ENCODE results near the gene PLCL2.

DNA sequence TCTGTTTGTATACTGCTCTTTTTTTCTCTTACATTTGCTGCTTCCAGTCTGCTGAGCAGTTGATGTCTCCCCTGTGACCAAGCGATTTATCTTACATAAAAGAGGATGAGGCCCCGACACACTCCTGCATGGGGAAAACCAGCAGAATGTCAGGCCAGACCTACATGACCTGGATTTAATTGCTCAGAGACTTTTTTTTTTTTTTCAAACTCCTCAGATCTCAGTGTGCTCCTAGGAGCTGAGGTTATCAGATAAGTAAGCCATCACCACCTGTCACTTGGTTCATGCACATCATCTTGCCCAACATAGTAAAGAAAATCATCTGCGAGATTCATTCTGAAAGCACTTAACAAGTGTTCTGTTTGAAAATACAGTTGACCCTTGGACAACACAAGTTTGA is 163.1 kb downstream of the PLCL2 start:
- TF ChIP-seq, protein P1, sequence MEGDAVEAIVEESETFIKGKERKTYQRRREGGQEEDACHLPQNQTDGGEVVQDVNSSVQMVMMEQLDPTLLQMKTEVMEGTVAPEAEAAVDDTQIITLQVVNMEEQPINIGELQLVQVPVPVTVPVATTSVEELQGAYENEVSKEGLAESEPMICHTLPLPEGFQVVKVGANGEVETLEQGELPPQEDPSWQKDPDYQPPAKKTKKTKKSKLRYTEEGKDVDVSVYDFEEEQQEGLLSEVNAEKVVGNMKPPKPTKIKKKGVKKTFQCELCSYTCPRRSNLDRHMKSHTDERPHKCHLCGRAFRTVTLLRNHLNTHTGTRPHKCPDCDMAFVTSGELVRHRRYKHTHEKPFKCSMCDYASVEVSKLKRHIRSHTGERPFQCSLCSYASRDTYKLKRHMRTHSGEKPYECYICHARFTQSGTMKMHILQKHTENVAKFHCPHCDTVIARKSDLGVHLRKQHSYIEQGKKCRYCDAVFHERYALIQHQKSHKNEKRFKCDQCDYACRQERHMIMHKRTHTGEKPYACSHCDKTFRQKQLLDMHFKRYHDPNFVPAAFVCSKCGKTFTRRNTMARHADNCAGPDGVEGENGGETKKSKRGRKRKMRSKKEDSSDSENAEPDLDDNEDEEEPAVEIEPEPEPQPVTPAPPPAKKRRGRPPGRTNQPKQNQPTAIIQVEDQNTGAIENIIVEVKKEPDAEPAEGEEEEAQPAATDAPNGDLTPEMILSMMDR (IDR thresholded peaks at IDR 0.05): no peak
- TF ChIP-seq EZH2 (IDR thresholded peaks at IDR 0.05; ENCODE audit: borderline replicate concordance, insufficient read depth, low read depth, low read length, poor library complexity, severe bottlenecking): no peak

Data from B cell (primary cell).